IPS-11a (cell line): ENCODE measurements around the gene RNF152.
"Not testable (repeated sequence)": the region's sequence is repeated elsewhere in the genome, so short reads cannot be mapped to it uniquely, and the experiment has no call there.

Source experiments
- H3K4me3 ChIP-seq: one replicate; pipeline ENCODE4 v1.5.1; 2013; ENCODE audit warnings: low read depth, low read length, control low read depth

RNF152 gene

DNA sequence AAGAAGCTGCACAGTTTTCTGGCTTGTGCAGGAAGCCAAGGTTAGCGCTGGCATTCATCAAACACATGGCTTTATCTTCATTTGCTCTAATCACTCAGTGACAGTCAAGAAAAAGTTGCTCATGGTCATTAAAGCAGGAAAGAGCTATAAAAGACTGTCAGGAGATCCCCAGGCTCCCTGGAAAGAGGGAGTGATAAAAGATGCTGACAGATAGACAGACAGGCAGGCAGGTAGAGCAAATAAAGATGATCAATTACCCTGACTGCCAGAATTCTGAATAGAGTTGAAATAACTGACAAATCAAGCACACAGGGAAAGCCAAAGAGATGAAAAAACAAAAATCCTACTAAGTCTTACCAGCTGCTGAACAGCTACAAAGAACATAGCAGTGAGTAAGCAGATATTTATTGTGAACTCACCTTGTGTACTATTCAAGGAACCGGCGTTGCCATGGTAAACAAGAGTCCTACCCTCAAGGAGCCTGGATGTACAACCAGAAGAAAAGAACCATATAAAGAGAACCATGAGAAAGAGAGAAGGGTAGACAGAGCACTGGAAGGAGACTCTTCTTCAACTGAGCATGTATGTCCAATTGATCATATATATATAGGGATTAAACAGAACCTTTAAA, 68.0 kb downstream of the RNF152 start:
- no peak overlapping the region for H3K4me3 ChIP-seq

- no peak overlapping the region for H3K4me3 ChIP-seq
Measured at GRCh38 chr18:61823595-61823994, 69.2 kb downstream of the RNF152 start.

DNA sequence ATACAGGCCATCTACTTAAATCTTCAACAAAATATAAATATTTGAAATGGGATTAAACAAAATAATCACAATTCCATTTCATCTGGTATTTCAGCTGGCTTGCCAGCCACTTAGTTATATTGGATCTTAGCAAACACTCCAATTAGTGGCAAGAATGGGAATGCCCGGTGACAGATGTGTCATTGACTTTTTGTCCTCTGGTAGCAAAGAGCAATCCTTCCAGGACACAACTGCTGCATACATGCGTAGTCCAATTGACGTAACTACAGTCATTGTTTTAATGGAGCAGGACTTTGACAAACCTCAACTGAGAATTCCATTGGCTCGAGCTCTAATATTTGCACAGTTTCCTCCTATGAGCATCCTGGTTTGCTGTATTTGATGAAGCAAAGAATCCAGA, 69.9 kb downstream of the RNF152 start:
- H3K4me3 ChIP-seq, result no peak overlapping the region

DNA sequence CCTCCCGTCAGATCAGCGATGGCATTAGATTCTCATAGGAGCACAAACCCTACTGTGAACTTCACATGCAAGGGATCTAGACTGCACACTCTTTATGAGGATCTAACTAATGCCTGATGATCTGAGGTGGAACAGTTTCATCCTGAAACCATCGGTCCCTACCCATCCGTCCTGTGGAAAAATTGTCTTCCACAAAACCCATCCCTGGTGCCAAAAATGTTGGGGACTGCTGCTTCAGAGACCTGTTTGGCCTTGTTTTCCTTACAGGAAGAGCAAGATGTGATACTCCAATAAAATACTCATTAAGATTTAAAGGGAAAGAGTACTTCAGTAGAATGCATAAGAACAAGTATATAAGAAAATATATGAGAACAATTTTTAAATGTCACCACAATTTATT, 71.1 kb downstream of the RNF152 start:
- H3K4me3 ChIP-seq, result no peak overlapping the region

DNA sequence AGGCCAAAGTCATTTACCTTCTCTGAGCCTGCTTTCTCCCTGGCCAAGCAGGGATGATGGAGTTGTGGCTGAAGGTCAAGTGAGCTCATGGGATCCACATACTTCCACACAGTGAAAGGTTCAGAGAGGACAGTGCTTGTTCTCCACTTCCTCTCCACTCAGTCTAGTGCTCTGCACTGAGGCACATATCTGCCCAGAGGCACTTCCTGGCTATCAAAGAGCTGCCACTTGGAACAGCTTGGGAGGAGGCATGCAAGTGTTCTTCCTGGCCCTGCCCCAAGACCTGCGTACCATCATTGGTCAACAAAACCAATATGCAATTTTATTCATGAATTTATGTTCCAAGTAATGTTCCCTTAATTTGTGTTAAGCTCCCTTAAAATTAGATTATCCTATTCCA, 71.9 kb downstream of the RNF152 start:
- H3K4me3 ChIP-seq, result no peak overlapping the region

GRCh38 chr18:61817086-61817485, 75.7 kb downstream of the RNF152 start:
- H3K4me3 ChIP-seq, result no peak overlapping the region

- H3K4me3 ChIP-seq, result no peak overlapping the region
Measured at GRCh38 chr18:61815885-61816470, 76.8 kb downstream of the RNF152 start.

DNA sequence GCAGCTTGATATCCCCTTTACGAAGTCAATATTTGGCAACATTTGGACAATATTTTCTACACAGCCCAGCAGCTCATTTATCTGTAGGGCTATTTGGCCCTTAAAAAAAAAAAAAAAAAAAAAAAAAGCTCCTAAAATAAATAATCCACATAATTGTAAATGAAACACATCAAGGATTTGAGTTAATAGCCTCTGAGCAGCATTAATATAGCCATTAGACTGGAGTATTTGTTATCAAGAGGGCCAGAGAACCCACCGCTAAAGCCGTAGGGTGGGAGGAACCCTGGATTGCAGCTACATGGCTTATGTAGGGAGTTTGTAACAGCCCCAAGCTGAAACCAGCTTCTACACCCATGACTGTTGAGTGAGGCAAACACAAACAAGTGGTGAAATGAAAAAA, 84.5 kb downstream of the RNF152 start:
- H3K4me3 ChIP-seq, result no peak overlapping the region

GRCh38 chr18:61803393-61803792, 89.4 kb downstream of the RNF152 start:
- H3K4me3 ChIP-seq, result no peak overlapping the region

DNA sequence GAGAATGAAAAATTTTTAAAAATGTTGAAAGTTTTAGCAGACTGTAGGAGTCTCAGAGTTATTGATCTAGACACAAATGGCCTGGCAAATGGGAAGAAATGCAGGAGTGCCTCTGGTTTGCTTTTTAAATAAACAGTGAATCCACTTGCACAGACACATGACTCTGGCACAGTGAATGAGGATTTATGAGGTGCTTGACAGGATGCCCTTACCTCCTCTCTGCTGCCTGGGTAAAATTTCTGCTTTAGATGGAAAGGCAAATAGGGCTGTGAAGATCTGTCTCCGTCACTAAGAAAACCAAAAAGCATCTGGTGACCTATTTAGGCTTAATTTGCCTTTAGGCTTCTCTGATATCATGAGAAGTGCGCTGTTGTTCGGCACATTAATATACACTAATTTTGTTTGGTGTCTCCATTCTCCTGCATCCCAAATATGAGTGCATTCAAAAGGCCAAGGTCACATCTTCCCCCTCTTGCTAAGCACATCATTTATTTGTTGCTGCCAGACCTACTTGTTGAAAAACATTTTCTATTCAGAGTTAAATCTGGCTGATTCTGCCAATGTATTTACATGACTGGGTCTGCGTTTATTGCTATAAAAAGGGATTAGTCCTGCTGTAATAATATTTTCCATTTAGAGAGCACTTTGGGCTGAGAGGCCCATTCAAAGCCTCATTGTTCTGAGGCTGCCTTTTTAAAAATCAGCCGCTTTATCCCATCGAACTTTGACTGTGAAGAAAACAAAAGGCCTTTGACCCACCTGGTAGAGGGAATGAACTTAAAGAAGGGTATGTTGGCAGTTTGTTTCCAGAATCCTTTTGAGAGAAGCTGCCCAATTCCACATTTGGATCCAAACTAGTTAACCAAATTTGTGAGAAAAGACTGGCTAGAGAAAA, 94.9 kb downstream of the RNF152 start:
- no peak overlapping the region for H3K4me3 ChIP-seq

DNA sequence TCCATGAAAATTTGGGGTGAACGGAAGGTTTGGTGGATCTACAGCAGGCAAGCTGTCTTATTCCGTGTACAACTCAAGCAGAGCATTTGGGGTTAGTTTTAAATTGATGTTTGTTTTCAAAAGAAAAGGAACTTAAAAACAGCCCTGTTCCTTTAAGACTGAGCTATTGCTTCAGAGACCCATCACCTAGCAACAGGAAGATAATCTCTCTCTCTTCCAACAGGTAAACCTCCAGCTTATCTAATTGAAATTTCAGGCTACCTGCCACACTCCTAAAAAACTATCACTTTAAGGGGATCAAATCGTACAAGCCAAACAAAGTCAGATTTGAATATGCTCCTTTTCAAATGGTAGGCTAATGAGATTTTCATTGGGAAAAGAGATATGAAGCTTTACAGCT, 101.8 kb downstream of the RNF152 start:
- no peak overlapping the region for H3K4me3 ChIP-seq

DNA sequence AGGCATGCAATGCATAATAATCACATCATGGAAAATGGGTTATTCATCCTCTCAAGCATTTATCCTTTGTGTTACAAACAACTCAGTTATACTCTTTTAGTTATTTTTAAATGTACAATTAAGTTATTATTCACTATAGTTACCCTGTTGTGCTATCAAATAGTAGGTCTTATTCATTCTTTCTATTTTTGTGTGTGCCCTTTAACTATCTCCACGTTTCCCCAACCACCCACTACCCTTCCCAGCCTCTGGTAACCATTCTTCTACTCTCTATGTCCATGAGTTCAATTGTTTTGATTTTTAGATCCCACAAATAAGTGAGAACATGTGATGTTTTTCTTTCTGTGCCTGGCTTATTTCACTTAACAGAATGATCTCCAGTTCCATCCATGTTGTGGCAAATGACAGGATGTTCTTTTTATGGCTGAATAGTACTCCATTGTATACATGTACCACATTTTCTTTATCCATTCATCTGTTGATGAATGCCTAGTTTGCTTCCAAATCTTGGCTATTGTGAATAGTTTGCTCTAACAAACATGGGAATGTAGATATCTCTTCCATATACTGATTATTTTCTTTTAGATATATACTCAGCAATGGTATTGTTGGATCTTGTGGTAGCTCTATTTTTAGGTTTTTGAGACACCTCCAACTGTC, 105.7 kb downstream of the RNF152 start:
- H3K4me3 ChIP-seq, result not testable (repeated sequence)

DNA sequence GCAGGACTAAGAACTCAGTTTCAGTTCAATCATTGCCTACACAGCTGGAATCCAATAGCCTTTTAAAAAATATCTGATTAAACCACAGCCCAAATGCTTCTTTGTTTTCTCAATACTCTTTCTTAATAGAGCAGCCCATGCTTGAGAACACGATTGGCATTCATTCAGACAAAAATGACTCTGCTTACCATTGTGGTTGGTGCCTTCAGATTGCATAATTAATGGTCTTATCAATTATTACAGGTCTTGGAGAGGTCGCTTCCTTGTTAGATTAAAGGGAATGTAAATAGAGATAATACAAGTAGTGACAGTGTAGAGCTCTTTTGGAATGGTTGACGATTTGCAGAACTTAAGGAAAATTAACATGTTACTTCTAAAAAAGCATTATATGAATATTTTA, 107.2 kb downstream of the RNF152 start:
- no peak overlapping the region for H3K4me3 ChIP-seq

DNA sequence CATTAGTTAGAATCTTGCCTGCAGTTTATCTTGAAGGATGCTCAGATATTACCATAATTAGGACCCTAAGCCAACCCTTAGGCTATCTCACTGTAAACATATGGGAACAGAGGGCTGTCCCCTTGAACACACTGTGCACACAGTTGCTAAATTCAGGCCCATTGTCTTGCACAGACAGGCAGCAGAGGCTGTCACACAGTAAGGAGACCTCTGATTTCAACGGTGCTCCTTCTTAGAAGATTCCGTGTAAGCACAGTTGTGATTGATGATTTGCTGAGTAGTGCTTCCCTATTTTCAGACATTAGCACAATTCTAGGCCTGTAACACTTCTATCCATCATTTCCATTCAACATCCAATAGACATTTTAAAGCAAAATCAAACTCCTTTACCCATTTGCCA, 108.0 kb downstream of the RNF152 start:
- no peak overlapping the region for H3K4me3 ChIP-seq

DNA sequence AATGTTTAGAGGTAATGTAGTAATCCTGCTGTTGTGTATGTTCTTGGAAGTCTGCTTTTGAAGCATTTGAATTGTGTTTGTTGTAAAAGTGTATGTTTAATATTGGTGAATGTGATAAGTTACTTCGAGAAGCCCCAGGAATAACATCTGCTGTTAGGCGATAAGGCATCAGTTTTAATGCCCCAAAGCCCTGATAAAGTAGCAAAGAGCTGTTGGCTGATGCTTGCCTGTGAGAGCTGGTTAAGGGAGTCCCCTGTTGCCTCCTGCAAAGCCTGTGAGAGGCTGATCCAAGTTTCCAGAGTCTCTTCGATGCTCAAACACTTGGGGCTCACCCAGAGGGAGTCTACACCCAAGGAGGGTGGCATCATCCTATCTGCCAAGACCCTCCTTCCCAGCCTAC, 110.3 kb downstream of the RNF152 start:
- H3K4me3 ChIP-seq, result no peak overlapping the region

DNA sequence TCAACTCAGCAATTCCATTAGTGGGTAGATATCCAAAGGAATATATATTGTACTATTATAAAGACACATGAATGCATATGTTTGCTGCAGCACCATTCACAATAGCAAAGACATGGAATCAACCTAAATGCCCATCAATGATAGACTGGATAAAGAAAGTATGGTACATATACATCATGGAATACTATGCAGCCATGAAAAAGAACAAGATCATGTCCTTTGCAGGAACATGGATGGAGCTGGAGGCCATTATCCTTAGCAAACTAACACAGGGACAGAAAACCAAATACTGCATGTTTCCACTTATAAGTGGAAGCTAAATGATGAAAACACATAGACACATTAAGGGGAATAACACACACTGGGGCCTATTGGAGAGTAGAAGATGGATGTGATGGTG, 116.6 kb downstream of the RNF152 start:
- H3K4me3 ChIP-seq, result not testable (repeated sequence)

DNA sequence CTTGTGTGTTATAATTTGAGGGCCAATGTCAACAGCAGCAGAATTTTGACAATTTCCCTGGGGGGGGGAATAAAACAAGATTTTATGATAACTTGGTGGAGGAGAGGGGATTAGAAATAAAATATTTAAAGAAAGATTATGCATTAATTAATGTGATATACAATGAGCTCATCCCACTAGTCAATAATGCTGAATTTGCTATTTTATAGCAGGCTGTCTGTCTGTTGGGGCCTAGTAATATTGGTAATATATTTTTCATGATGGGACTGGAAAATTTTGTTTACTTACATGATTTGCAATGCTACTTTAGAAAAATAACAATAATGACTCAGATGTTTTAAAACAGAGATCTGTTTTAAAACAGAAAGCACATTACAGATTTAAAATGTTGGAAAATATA, 118.0 kb downstream of the RNF152 start:
- no peak overlapping the region for H3K4me3 ChIP-seq

DNA sequence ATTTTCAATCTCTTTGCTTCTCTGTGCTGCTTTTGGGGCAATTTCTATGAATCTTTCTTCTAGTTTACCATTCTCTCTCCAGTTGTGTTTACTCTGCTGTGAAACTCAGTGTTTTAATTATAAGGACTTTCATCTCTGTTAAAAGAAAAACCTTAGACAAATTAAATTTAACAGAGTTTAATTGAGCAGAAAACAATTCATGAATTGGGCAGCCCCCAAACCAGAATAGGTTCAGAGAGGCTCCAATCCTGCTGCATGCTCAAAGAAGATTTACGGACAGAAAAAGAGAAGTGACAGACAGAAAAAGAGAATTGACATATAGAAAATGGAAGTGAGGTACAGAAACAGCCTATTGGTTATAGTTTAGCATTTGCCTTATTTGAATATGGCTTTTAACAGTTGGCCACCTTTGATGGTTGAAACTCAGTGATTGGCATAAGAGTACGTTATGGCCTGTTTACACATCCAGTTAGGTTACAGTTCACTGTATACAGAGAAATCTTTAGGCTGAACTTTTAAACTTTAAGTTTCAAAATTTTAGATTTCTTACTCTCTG, 120.4 kb downstream of the RNF152 start:
- no peak overlapping the region for H3K4me3 ChIP-seq

DNA sequence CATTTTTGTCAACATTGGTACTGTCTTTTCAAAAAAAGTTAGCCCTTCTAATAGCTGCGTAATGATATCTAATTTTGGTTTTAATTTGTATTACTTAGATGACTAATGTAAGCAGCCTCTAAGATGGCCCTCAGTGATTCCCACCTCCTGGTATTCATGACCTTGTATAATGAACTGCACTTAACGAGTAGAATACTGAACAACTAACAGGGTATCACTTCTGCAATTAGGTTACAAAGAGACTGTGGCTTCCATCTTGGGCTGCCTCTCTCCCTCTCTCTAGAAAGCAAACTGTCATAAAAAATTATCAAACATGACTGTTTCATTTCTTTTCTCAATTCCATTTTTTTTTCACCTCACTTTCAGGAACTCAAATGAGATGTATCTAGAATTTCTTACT, 120.9 kb downstream of the RNF152 start:
- H3K4me3 ChIP-seq, result no peak overlapping the region

GRCh38 chr18:61770279-61770678, 122.5 kb downstream of the RNF152 start:
- H3K4me3 ChIP-seq, result no peak overlapping the region

DNA sequence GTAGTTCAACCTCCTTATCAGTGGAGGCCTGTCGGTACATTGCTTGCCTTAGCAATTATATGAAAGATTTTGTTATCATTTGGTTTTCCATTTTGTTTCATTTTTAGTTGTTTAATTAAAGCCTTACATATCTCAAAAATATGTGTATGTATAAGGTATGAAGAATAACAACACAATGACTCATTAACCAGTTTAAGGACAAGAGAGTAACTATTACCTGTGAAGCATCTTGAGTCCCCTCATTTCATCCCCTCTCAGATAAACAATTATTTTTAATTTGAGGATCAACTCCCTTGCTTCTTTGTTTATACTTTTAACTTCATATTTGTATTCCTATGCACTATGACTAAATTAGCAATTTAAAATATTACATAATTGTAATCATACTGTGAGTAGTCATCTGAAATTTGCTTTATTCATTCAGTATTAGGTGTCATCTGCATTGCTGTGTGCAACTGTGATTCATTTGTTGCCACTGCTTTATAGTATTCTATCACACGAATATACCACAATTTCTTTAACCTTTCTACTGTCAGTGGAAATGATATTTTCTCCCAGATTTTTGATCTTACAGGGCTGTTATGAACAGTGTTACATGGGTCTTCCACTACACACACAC, 126.4 kb downstream of the RNF152 start:
- H3K4me3 ChIP-seq, result no peak overlapping the region
